MM.1S (cell line): ENCODE measurements around the gene CACNA1C.

ENCODE experiments used
- EZH2 ChIP-seq: fragments of 300-600 bp; sonication (generic); optimal IDR thresholded peaks from 2 replicates; pipeline ENCODE3; 2017; ENCODE audit warnings: low read depth, mild to moderate bottlenecking, antibody characterized with exemption, low read length, mixed read lengths
- EZH2phosphoT487 ChIP-seq: fragments of 300-600 bp; sonication (generic); IDR thresholded peaks from 2 replicates; pipeline ENCODE4 v1.6.1; 2018; ENCODE audit warnings: antibody characterized with exemption, low read length
- TF ChIP-seq, protein P1 (sequence below): fragments of 300-600 bp; sonication (generic); IDR thresholded peaks from 2 replicates; pipeline ENCODE4 v1.5.1; 2016; ENCODE audit warnings: antibody characterized with exemption, low read length, mixed read lengths

DNA sequence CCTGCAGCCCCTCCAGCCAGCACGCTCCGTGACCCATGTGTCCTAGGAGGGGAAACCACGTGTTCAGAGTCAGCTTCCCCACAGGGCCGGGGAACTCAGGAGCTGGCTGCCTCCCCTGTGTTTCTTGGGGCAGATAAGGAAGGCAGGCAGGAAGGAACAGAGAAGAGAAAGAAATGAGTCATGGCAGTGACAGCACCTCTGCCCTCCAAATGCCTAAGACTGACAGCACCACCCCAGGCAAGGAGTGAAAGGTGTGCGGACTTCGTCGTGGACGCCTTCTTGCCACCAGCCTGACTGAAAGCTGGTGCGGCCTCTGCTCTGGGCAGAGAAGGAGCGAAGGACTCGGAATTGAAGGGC is 575.0 kb downstream of the CACNA1C start:
- TF ChIP-seq, protein P1, sequence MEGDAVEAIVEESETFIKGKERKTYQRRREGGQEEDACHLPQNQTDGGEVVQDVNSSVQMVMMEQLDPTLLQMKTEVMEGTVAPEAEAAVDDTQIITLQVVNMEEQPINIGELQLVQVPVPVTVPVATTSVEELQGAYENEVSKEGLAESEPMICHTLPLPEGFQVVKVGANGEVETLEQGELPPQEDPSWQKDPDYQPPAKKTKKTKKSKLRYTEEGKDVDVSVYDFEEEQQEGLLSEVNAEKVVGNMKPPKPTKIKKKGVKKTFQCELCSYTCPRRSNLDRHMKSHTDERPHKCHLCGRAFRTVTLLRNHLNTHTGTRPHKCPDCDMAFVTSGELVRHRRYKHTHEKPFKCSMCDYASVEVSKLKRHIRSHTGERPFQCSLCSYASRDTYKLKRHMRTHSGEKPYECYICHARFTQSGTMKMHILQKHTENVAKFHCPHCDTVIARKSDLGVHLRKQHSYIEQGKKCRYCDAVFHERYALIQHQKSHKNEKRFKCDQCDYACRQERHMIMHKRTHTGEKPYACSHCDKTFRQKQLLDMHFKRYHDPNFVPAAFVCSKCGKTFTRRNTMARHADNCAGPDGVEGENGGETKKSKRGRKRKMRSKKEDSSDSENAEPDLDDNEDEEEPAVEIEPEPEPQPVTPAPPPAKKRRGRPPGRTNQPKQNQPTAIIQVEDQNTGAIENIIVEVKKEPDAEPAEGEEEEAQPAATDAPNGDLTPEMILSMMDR, result no peak
- TF ChIP-seq EZH2 (no peak), EZH2phosphoT487 (no peak)
